Measurements from ENCODE around the gene PCDH9. TPM values are rescaled to one million over a fixed set of nuclear protein-coding genes. Genes with fewer than 3 reads are reported as not detected.

Gene PCDH9
- total RNA-seq, 4 donors from 2014 or later = 0.64 to 1.1 (median 0.82) TPM

GRCh38 chr13:67070306-67070705, 159.8 kb downstream of the PCDH9 start:
- Histone ChIP-seq H3K4me1 (no peaks in the 10 kb centered on the region), H3K27me3 (no peaks in the 10 kb centered on the region), H3K36me3 (no peaks in the 10 kb centered on the region), H3K27ac (no peak overlapping the region), H3K9me3 (no peaks in the 10 kb centered on the region), H3K4me3 (no peak overlapping the region)
- no peak for DNase-seq (ENCODE audit: low spot score in 2 of 2)
- no peak for TF ChIP-seq POLR2A (IDR thresholded peaks at IDR 0.05)
- no peak for TF ChIP-seq CTCF (IDR thresholded peaks at IDR 0.05)
- TF ChIP-seq EP300 (IDR thresholded peaks at IDR 0.05) = no peak
- TF ChIP-seq POLR2AphosphoS5 (IDR thresholded peaks at IDR 0.05) = no peak

DNA sequence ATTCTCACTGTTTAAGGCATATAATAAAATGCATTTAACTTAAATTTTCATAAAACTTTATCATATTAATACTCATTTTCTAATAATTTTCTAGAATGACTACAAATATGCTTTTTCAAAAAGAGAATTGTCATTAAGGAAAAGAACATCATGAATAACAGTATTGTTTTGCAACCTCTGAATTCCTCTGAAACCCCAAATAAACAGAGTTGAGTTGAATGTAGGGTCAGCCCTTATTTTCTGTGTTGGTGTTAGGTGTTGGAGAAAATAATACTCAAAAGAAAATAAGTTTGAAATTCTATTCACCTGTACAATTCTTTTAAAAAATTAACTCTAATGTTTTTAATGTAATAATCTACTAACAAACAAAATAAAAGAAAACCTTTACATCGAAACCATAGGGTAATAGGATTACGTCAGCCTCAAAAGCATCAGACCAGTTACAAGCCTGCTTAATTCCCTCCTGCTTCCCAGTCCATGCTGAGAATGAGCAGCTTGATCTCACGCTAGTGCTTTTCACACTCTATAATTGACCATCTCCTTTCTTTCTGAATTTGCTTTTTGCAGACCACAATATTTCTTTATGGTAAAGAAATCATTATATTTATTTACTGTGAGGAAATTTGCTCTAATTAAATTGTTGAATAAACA, 160.9 kb downstream of the PCDH9 start:
- Histone ChIP-seq H3K27me3 (no peaks in the 10 kb centered on the region), H3K9me3 (no peaks in the 10 kb centered on the region), H3K36me3 (no peaks in the 10 kb centered on the region), H3K4me1 (no peaks in the 10 kb centered on the region), H3K4me3 (no peak overlapping the region), H3K27ac (no peak overlapping the region)
- TF ChIP-seq CTCF (IDR thresholded peaks at IDR 0.05) = no peak
- TF ChIP-seq POLR2AphosphoS5 (IDR thresholded peaks at IDR 0.05) = no peak
- no peak for TF ChIP-seq POLR2A (IDR thresholded peaks at IDR 0.05)
- TF ChIP-seq EP300 (IDR thresholded peaks at IDR 0.05) = no peak
- no peak for DNase-seq (ENCODE audit: low spot score in 2 of 2)
- WGBS = 77% methylated on average over 3 of the region's 3 CpGs

DNA sequence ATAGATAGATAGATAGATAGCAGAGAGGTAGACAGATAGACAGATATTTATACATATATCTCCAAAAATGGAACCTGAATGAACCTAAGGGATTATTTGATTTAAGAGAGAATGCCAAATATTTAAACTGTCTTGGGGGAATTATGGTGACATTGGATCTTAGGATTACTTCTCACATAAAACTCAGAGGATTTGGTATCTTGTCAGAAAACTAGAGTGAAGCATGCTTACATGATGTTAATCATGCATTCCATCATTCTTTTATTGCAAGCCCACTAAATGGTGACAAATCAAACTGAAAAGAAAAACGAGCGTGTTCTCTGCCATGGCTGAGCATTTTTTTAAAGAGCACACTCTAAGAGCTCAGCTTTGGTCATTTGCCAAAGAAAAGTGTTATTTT, 165.2 kb downstream of the PCDH9 start:
- TF ChIP-seq POLR2AphosphoS5 (IDR thresholded peaks at IDR 0.05) (no peak), CTCF (IDR thresholded peaks at IDR 0.05) (no peak), EP300 (IDR thresholded peaks at IDR 0.05) (no peak), POLR2A (IDR thresholded peaks at IDR 0.05) (no peak)
- no peaks in the 10 kb centered on the region for H3K36me3 ChIP-seq
- no peak overlapping the region for H3K4me3 ChIP-seq
- no peaks in the 10 kb centered on the region for H3K4me1 ChIP-seq
- no peak overlapping the region for H3K27ac ChIP-seq
- H3K27me3 ChIP-seq = no peaks in the 10 kb centered on the region
- H3K9me3 ChIP-seq = no peaks in the 10 kb centered on the region
- DNase-seq (ENCODE audit: low spot score in 2 of 2) = no peak
- 40% methylated on average over 2 of the region's 2 CpGs for WGBS

DNA sequence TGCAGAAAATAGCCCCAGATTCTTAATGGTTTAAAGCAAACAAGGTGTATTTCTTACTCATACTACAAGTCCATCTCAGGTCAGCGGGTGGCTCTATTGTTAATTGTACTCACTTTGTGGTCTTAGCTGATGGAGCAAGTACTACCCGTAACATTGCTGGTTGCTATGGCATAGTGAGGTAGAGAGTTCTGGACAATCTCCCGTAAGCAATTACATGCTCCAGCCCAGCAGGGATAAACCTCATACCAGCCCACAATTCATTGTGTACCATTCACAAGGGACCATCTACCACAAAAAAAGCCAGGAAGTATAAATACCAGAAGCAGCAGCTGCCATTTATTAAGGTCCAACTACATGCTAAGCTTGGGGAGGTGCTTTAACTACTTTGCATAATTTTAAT, 167.1 kb downstream of the PCDH9 start:
- no peaks in the 10 kb centered on the region for H3K4me1 ChIP-seq
- no peak overlapping the region for H3K4me3 ChIP-seq
- 97% methylated on average over 3 of the region's 3 CpGs for whole genome bisulfite sequencing
- no peaks in the 10 kb centered on the region for H3K27me3 ChIP-seq
- DNase-seq (ENCODE audit: low spot score in 2 of 2) = no peak
- H3K27ac ChIP-seq = no peak overlapping the region
- no peaks in the 10 kb centered on the region for H3K36me3 ChIP-seq
- no peaks in the 10 kb centered on the region for H3K9me3 ChIP-seq
- no peak for TF ChIP-seq POLR2A (IDR thresholded peaks at IDR 0.05)
- TF ChIP-seq EP300 (IDR thresholded peaks at IDR 0.05) = no peak
- TF ChIP-seq POLR2AphosphoS5 (IDR thresholded peaks at IDR 0.05) = no peak
- TF ChIP-seq CTCF (IDR thresholded peaks at IDR 0.05) = no peak

DNA sequence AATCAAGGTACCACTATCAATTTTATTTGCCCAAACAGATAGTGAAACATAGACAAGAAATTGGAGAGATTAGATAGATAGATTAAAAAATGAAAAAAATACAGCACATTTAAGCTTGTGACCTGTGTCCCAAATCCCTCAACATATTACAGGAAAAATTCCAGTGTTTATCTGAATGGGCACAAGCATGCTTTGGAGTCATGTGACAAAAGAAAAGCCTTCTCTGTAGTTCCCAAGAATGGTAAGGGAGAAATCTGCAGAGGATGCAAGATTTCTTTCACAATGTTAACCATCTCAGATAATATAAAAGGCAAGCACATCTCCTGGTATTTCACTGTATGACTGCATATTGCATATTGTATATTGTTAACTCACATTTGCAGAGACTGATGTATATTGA, 168.0 kb downstream of the PCDH9 start:
- Histone ChIP-seq H3K4me3 (no peak overlapping the region), H3K9me3 (no peaks in the 10 kb centered on the region), H3K27ac (no peak overlapping the region), H3K27me3 (no peaks in the 10 kb centered on the region), H3K4me1 (no peaks in the 10 kb centered on the region), H3K36me3 (no peaks in the 10 kb centered on the region)
- TF ChIP-seq CTCF (IDR thresholded peaks at IDR 0.05) = no peak
- no peak for TF ChIP-seq POLR2A (IDR thresholded peaks at IDR 0.05)
- no peak for TF ChIP-seq EP300 (IDR thresholded peaks at IDR 0.05)
- no peak for TF ChIP-seq POLR2AphosphoS5 (IDR thresholded peaks at IDR 0.05)
- no peak for DNase-seq (ENCODE audit: low spot score in 2 of 2)

Data from suprapubic skin (tissue), 4 donors.